Measurements from ENCODE around the gene HLA-DMA. TPM values are rescaled to one million over a fixed set of nuclear protein-coding genes. Genes with fewer than 3 reads are reported as not detected.

Gene HLA-DMA
- total RNA-seq, 1 donor from 2014 or later, result 387 TPM

DNA sequence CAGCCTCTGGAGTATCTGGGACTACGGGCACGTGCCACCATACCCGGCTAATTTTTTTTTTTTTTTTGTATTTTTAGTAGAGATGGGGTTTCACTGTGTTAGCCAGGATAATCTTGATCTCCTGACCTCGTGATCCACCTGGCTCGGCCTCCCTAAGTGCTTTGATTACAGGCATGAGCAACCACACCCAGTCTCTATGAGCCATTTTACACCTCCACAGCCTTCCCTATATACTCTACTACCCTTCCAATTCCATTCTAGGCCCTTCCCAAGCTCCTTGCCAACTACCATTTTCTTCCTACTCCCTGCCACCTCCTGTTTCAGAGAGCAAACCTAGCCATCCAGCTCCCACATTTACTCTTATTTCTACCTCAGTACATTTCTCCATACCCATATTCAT lies 7.7 kb upstream of the HLA-DMA start:
- DNase-seq, result no peak
- intact Hi-C loops (cut with micrococcal nuclease), result no loop called here
- peaks cover 43% of the 10 kb centered on the region for H3K4me1 Mint-ChIP-seq
- no peaks in the 10 kb centered on the region for H3K36me3 Mint-ChIP-seq (ENCODE audit: low read depth)
- TF ChIP-seq, protein P1, sequence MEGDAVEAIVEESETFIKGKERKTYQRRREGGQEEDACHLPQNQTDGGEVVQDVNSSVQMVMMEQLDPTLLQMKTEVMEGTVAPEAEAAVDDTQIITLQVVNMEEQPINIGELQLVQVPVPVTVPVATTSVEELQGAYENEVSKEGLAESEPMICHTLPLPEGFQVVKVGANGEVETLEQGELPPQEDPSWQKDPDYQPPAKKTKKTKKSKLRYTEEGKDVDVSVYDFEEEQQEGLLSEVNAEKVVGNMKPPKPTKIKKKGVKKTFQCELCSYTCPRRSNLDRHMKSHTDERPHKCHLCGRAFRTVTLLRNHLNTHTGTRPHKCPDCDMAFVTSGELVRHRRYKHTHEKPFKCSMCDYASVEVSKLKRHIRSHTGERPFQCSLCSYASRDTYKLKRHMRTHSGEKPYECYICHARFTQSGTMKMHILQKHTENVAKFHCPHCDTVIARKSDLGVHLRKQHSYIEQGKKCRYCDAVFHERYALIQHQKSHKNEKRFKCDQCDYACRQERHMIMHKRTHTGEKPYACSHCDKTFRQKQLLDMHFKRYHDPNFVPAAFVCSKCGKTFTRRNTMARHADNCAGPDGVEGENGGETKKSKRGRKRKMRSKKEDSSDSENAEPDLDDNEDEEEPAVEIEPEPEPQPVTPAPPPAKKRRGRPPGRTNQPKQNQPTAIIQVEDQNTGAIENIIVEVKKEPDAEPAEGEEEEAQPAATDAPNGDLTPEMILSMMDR (IDR thresholded peaks at IDR 0.05), result no peak
- no peaks in the 10 kb centered on the region for H3K27me3 Mint-ChIP-seq
- no peak overlapping the region for H3K27ac Mint-ChIP-seq
- H3K4me3 Mint-ChIP-seq, result no peak overlapping the region
- no peak for ATAC-seq (ENCODE audit: low read depth)
- ChIA-PET CTCF (interaction anchor here (0.6 kb wide), 1 partner anchor 24 kb away, joined by 3 read pairs; no protein-coding TSS in a partner anchor), POLR2A (interaction anchor here (4.7 to 15.6 kb wide), 2 partner anchors 7 to 11 kb away, joined by 32 to 1101 read pairs; partner anchors contain the start of genes BRD2 and HLA-DMA)
- no peaks in the 10 kb centered on the region for H3K9me3 Mint-ChIP-seq

DNA sequence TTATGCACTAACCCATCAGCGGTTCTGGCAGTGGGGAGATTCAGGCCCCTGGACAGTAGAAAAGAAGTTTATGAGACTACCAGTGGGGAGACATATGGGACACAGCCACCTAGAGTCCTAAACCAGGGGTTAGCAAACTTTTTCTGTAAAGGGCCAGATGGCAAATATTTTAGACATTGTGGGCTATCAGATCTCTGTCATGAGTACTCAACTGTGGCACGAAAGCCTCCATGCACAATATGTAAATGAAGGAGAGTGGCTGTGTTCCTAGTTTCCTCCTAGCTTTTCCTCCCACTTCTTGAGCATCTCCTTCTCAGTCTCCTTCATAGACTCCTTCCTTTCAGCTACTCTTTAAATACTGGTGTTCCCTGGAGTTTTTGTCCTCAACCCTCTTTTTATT lies 3.3 kb upstream of the HLA-DMA start:
- H3K4me3 Mint-ChIP-seq, result peak overlapping the region; percentile 40
- H3K4me1 Mint-ChIP-seq, result peaks cover 57% of the 10 kb centered on the region
- H3K36me3 Mint-ChIP-seq (ENCODE audit: low read depth), result peaks cover 12% of the 10 kb centered on the region
- H3K9me3 Mint-ChIP-seq, result no peaks in the 10 kb centered on the region
- CTCF ChIA-PET, result interaction anchor here (1.2 to 6.9 kb wide), 6 partner anchors 11 to 71 kb away, joined by 4 to 99 read pairs (median 82); partner anchors contain the start of genes BRD2 and HLA-DMB
- intact Hi-C loops (cut with micrococcal nuclease), result no loop called here
- no peak for DNase-seq
- TF ChIP-seq, protein P1 (IDR thresholded peaks at IDR 0.05), result no peak
- H3K27me3 Mint-ChIP-seq, result no peaks in the 10 kb centered on the region
- no peak for ATAC-seq (ENCODE audit: low read depth)
- H3K27ac Mint-ChIP-seq, result peak overlapping the region; percentile 71
- POLR2A ChIA-PET, result interaction anchor here (1.3 to 15.6 kb wide), 4 partner anchors 16 to 102 kb away, joined by 3 to 1101 read pairs (median 313); partner anchors contain the start of genes BRD2, HLA-DMB, PSMB9 and TAP1

DNA sequence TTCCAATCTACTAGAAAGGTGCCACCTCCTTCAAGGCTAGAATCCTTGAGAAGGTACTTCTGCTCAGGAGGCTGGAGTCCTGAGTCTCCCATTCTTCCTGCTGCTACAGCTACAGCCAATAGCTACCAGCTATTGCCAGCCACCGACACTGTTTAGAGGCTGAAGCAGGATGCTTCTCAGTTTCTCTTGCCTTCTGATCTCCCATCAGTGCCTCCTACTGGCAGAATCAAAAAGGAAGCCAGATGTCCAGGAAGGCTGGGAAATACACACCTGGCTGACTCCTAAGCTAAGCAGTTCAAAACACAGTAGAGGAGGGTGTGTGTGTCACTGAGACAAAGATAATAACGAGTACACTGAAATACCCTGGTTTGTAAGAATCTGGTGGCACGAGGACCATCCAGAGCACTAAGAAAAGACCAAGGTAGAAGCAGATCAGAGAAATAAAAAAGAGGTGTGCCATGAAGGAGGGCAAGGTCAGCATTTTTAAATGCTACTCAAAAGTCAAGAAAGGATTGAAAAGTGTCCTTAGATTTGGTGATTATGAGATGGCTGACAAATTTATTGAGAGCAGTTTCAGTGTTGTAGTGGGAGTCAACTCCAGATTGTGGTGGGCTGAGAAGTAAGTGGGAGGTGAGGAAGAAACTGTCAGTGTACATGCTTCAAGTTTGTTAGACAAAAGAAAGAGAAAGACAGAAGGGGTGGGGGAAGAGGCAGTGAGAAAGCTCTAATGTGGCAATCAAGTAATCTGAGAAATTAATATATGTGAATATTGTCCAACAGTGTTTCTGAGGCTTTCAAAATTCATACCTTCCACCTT lies 2.3 kb upstream of the HLA-DMA start:
- POLR2A ChIA-PET, result interaction anchor here (0.5 to 15.6 kb wide), 10 partner anchors 7 to 369 kb away, joined by 3 to 1101 read pairs (median 32); partner anchors contain the start of genes BRD2, HLA-DMB, HLA-DPB1 and PSMB9

DNA sequence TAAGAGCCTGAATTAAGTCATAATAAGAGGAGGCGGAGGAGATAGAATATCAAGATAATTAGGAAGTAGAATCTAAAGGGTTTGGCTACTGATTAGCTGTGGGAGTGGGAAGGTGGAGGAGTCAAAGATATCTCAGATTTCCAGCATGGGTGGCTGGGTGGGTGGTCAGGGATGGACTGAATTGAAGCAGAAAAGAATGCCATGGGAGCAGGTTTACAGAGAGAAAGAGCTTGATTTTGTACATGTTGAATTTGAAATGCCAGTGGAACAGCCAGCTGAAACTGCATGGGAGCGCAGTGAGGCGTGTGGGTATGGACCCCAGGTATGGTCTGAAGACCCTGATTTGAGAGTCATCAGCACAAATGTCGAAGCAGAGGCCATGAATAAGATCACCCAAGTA lies 1.4 kb upstream of the HLA-DMA start:
- intact Hi-C loops (cut with micrococcal nuclease), result no loop called here
- H3K27me3 Mint-ChIP-seq, result no peaks in the 10 kb centered on the region
- H3K4me3 Mint-ChIP-seq, result peak overlapping the region; percentile 28
- ChIA-PET POLR2A (interaction anchor here (0.6 to 15.6 kb wide), 13 partner anchors 8 to 318 kb away, joined by 3 to 1101 read pairs (median 25); partner anchors contain the start of genes BRD2, HLA-DMB, HLA-DPB1 and PSMB8), CTCF (interaction anchor here (1.2 to 6.9 kb wide), 12 partner anchors 9 to 109 kb away, joined by 4 to 99 read pairs (median 44); partner anchors contain the start of genes BRD2 and HLA-DMB)
- TF ChIP-seq, protein P1 (IDR thresholded peaks at IDR 0.05), result no peak
- peaks cover 73% of the 10 kb centered on the region for H3K4me1 Mint-ChIP-seq
- no peak for ATAC-seq (ENCODE audit: low read depth)
- no peaks in the 10 kb centered on the region for H3K9me3 Mint-ChIP-seq
- H3K27ac Mint-ChIP-seq, result peak overlapping the region; percentile 97
- no peak for DNase-seq
- H3K36me3 Mint-ChIP-seq (ENCODE audit: low read depth), result peaks cover 31% of the 10 kb centered on the region

More for the DNA sequence above, 2.3 kb upstream of the HLA-DMA start:
- peak overlapping the region; percentile 53 for H3K4me3 Mint-ChIP-seq
- H3K27me3 Mint-ChIP-seq, result no peaks in the 10 kb centered on the region
- ATAC-seq (ENCODE audit: low read depth) (no peak), DNase-seq (no peak)
- H3K9me3 Mint-ChIP-seq, result no peaks in the 10 kb centered on the region
- intact Hi-C loops (cut with micrococcal nuclease), result no loop called here
- TF ChIP-seq, protein P1 (IDR thresholded peaks at IDR 0.05), result no peak
- CTCF ChIA-PET, result interaction anchor here (1.2 to 6.9 kb wide), 10 partner anchors 8 to 76 kb away, joined by 4 to 99 read pairs (median 63); partner anchors contain the start of genes BRD2 and HLA-DMB
- peaks cover 21% of the 10 kb centered on the region for H3K36me3 Mint-ChIP-seq (ENCODE audit: low read depth)
- peaks cover 64% of the 10 kb centered on the region for H3K4me1 Mint-ChIP-seq
- H3K27ac Mint-ChIP-seq, result peak overlapping the region; percentile 71
